AG04449 (cell line): ENCODE results near the gene MAP3K13.

Source experiments
- CTCF ChIA-PET: fragments of 350-600 bp; formaldehyde crosslinking; extraction: SDS; loops from one replicate; lab custom pipeline; 2021; ENCODE audit warnings: antibody characterized with exemption; lab: Yijun Ruan, JAX
- POLR2A ChIA-PET: fragments of 400-600, 350-600 bp; formaldehyde crosslinking; extraction: SDS; loops from one replicate; lab custom pipeline; 2020; ENCODE audit warnings: antibody characterized with exemption, inconsistent platforms; lab: Yijun Ruan, JAX
- DNase-seq: peaks from one replicate; pipeline ENCODE4 v3.0.0-alpha.2; 2010; ENCODE audit warnings: low read depth, low spot score
- H3K4me3 ChIP-seq: 2 replicates; pipeline ENCODE4 v1.5.1; 2011; ENCODE audit warnings: low read depth, mild to moderate bottlenecking, control low read depth, low read length
- TF ChIP-seq, protein P1 (sequence below): IDR thresholded peaks from one replicate; pipeline ENCODE4 v1.5.1; 2011; ENCODE audit warnings: mild to moderate bottlenecking, moderate library complexity, low read length, control low read depth, inconsistent platforms; ENCODE audit not compliant: insufficient read depth; ENCODE audit errors: missing control alignments

The MAP3K13 gene

DNA sequence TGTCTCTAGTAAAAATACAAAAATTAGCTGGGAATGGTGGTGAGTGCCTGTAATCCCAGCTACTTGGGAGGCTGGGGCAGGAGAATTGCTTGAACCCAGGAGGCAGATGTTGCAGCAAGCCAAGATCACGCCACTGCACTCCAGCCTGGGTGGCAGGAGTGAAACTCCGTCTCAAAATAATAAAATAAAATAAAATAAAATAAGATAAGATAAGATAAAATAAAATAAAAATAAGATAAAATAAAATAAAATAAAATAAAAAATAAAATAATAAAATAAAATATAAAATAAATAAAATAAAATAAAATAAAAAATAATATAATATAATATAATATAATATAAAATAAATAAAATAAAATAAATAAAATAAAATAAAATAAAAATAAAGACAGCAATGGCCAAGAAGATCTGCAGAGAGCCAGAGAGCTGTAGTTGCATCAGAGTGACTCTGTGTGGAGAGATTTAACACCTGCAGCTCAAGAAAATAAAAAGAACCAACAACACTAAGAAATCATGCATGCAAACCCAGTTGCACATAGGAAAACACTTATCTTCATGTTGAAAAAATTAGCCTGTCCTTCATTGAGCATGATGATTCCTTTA is 163.5 kb downstream of the MAP3K13 start:
- POLR2A ChIA-PET = no interaction called here
- CTCF ChIA-PET = no interaction called here
- no peak overlapping the region for H3K4me3 ChIP-seq
- TF ChIP-seq, protein P1, sequence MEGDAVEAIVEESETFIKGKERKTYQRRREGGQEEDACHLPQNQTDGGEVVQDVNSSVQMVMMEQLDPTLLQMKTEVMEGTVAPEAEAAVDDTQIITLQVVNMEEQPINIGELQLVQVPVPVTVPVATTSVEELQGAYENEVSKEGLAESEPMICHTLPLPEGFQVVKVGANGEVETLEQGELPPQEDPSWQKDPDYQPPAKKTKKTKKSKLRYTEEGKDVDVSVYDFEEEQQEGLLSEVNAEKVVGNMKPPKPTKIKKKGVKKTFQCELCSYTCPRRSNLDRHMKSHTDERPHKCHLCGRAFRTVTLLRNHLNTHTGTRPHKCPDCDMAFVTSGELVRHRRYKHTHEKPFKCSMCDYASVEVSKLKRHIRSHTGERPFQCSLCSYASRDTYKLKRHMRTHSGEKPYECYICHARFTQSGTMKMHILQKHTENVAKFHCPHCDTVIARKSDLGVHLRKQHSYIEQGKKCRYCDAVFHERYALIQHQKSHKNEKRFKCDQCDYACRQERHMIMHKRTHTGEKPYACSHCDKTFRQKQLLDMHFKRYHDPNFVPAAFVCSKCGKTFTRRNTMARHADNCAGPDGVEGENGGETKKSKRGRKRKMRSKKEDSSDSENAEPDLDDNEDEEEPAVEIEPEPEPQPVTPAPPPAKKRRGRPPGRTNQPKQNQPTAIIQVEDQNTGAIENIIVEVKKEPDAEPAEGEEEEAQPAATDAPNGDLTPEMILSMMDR = no peak
- DNase-seq = no peak

DNA sequence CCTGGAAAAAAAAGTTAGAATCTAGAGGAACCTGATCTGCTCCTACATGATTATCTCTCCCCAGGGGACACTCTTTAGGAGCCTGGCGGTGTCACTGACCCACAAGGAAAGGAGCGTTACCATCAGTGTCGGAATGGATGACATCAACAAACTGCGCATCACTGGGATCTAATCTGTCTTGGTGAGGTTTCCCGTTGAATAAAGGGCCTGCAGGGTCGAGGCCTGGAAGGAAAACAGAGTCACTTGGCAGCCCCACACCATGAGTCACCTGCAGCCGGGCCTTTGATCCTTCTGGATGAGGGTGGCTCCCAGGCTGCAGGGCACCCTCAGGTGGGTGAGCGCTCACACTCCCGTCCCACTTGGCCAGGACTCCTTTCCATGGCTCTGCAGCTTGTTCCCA is 164.4 kb downstream of the MAP3K13 start:
- TF ChIP-seq, protein P1 = no peak
- ChIA-PET POLR2A (no interaction called here), CTCF (no interaction called here)
- no peak overlapping the region for H3K4me3 ChIP-seq
- DNase-seq = no peak

DNA sequence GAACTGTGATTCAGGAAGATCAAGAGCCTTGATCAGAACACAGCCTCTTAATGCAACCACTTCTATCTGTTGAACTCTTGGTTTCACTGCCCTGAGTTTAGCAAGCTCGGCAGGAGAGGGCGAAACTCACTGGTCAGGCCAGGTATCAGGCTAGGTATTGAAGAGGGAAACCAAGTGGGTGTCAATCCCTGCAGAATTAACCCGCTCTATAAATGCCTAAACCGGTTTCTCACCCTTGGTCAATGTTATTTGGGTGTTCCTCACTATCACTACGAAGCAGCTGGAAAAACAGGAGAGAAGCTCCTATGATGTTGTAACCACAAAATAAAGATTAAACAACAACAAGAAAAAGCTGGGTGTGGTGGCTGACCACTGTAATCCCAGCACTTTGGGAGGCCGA is 165.6 kb downstream of the MAP3K13 start:
- H3K4me3 ChIP-seq = no peak overlapping the region
- ChIA-PET POLR2A (no interaction called here), CTCF (no interaction called here)
- TF ChIP-seq, protein P1 = no peak
- no peak for DNase-seq

DNA sequence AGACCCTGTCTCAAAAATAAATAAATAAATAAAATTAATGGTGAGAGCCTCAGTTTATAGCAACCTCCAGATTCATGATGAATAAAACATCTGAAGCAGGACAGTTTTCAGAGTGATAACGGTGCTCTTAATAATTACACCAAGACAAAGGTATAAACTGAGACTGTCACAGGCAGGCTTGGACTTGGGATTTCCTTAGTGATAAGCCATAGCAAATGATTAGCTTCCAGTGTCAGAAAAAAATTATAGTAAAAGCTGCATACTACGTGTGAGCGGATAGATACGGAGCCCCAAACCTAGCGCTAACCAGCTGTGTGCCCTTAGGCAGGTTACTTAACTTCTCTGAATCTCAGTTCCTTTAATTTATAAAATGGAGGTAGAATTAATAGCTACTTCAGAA is 167.9 kb downstream of the MAP3K13 start:
- TF ChIP-seq, protein P1 = no peak

DNA sequence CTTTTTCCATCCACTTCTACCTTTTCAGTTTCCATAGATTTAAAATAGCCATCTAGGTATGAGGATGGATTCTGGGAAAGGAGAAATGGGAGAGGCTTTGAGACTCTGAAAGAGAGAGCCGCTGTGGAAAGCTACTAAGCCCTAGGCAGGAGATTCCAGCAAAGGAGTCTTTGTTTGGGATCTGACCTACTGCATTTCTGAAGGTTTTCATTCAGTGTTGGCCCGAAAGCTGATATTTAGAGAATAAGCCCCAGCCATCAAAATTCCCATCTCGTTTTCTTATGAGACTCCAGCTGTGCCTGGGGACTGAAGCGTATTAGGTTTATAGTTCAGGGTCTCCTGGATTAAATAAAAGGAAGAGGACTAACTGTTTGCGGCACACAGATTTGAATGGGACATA is 170.0 kb downstream of the MAP3K13 start:
- CTCF ChIA-PET = interaction anchor here (1.2 to 1.4 kb wide), 2 partner anchors 13 to 27 kb away, joined by 3 to 4 read pairs; no protein-coding TSS in a partner anchor
- no peak for DNase-seq
- POLR2A ChIA-PET = no interaction called here
- TF ChIP-seq, protein P1 = no peak
- H3K4me3 ChIP-seq = no peak overlapping the region

More for the DNA sequence above, 167.9 kb downstream of the MAP3K13 start:
- CTCF ChIA-PET = interaction anchor here (1.7 kb wide), 1 partner anchor 28 kb away, joined by 6 read pairs; no protein-coding TSS in a partner anchor
- no peak for DNase-seq
- POLR2A ChIA-PET = no interaction called here
- no peak overlapping the region for H3K4me3 ChIP-seq

DNA sequence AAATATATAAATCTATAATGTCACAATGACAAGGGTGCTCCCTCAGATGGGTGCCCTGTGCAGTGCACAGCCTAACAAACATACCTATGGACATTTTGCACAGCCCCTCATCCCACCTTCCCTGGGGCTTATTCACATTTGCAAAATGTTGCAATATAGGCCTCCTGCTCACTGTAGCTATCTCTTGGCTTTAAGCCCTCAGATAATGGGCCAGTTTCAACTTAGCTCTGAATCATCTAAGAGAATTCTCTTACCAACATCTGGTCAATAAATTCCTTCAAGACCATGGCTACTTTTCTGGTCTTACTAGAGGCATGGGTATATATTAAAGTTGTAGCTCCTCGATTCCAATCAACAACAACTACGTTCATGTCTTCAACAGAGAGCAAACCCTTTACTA is 171.6 kb downstream of the MAP3K13 start:
- no peak overlapping the region for H3K4me3 ChIP-seq
- TF ChIP-seq, protein P1 = no peak
- ChIA-PET CTCF (interaction anchor here (1.4 kb wide), 1 partner anchor 25 kb away, joined by 5 read pairs; no protein-coding TSS in a partner anchor), POLR2A (no interaction called here)
- DNase-seq = no peak
